ENCODE measurements around the gene UPK3A.

UPK3A gene

GRCh38 chr22:45329530-45329936 lies 44.8 kb downstream of the UPK3A start:
- no peak for DNase-seq (ENCODE audit: low read depth)

GRCh38 chr22:45330548-45330947 lies 45.8 kb downstream of the UPK3A start:
- no peak for DNase-seq (ENCODE audit: low read depth)

- no peak for DNase-seq (ENCODE audit: low read depth)
Observed at GRCh38 chr22:45331486-45331885, 46.7 kb downstream of the UPK3A start.

- no peak for DNase-seq (ENCODE audit: low read depth)
Observed at GRCh38 chr22:45332001-45332400, 47.3 kb downstream of the UPK3A start.

- DNase-seq (ENCODE audit: low read depth) = no peak
Observed at GRCh38 chr22:45334068-45334467, 49.3 kb downstream of the UPK3A start.

- DNase-seq (ENCODE audit: low read depth) = no peak
Observed at GRCh38 chr22:45334528-45334927, 49.8 kb downstream of the UPK3A start.

GRCh38 chr22:45335021-45335818 lies 50.5 kb downstream of the UPK3A start:
- no peak for DNase-seq (ENCODE audit: low read depth)

- DNase-seq (ENCODE audit: low read depth) = no peak
Observed at GRCh38 chr22:45335854-45336522, 51.2 kb downstream of the UPK3A start.

- no peak for DNase-seq (ENCODE audit: low read depth)
Observed at GRCh38 chr22:45336971-45337431, 52.3 kb downstream of the UPK3A start.

- no peak for DNase-seq (ENCODE audit: low read depth)
Observed at GRCh38 chr22:45337536-45337935, 52.8 kb downstream of the UPK3A start.

GRCh38 chr22:45338795-45339194 lies 54.0 kb downstream of the UPK3A start:
- no peak for DNase-seq (ENCODE audit: low read depth)

- no peak for DNase-seq (ENCODE audit: low read depth)
Observed at GRCh38 chr22:45340323-45340722, 55.6 kb downstream of the UPK3A start.

GRCh38 chr22:45341498-45341897 lies 56.7 kb downstream of the UPK3A start:
- no peak for DNase-seq (ENCODE audit: low read depth)

GRCh38 chr22:45343143-45343542 lies 58.4 kb downstream of the UPK3A start:
- no peak for DNase-seq (ENCODE audit: low read depth)

GRCh38 chr22:45344334-45344733 lies 59.6 kb downstream of the UPK3A start:
- no peak for DNase-seq (ENCODE audit: low read depth)

Data from fibroblast of the conjunctiva (primary cell).